Activated naive CD8-positive, alpha-beta T cell treated with anti-CD3 and anti-CD28 coated beads, Interleukin-2, amount 50 U/mL, for 24 hours (primary cell): ENCODE measurements around the gene ASB12.

Experiments used
- ATAC-seq: fragments of 150-1000 bp; cut with Tn5 transposase; one replicate; pipeline ENCODE4 v1.10.0; 2021
- DNase-seq: peaks from one replicate; pipeline ENCODE4 v3.0.0; 2021
- H3K27ac Mint-ChIP-seq: one replicate; pipeline ENCODE4 v1.8.0; 2021; ENCODE audit warnings: mild to moderate bottlenecking, mixed read lengths
- H3K27me3 Mint-ChIP-seq: one replicate; pipeline ENCODE4 v1.8.0; 2021; ENCODE audit warnings: mixed read lengths
- H3K36me3 Mint-ChIP-seq: one replicate; pipeline ENCODE4 v1.8.0; 2021; ENCODE audit warnings: low read depth, mixed read lengths
- H3K4me1 Mint-ChIP-seq: one replicate; pipeline ENCODE4 v1.8.0; 2021; ENCODE audit warnings: mixed read lengths
- H3K4me3 Mint-ChIP-seq: one replicate; pipeline ENCODE4 v1.8.0; 2021; ENCODE audit warnings: mild to moderate bottlenecking, moderate library complexity, mixed read lengths
- H3K9me3 Mint-ChIP-seq: one replicate; pipeline ENCODE4 v1.8.0; 2021; ENCODE audit warnings: mixed read lengths

The ASB12 gene

DNA sequence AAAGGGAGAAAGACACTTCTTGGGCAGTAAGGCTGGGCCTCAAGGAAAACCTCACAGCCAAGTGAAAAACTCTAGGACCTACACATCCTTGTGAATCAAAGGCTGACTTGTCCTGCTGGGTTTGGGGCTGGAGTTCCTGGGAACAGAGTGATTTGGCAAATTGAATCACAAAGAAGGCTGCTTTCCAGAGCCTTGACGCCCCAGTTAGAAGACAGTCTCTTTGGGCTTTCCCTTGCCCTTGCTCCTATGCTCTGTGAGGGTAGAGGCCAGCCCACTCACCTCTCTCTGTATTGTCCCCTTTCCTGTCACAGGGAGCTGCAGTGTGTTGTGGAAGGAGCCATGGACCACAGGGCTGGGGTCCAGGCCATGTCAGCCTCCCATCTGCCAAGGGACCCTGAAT lies 34.5 kb downstream of the ASB12 start:
- ATAC-seq (no peak), DNase-seq (no peak)
- Mint-ChIP-seq H3K4me1 (peaks cover 1% of the 10 kb centered on the region), H3K27ac (no peak overlapping the region), H3K27me3 (no peaks in the 10 kb centered on the region), H3K36me3 (peaks cover 10% of the 10 kb centered on the region), H3K9me3 (no peaks in the 10 kb centered on the region), H3K4me3 (no peak overlapping the region)

DNA sequence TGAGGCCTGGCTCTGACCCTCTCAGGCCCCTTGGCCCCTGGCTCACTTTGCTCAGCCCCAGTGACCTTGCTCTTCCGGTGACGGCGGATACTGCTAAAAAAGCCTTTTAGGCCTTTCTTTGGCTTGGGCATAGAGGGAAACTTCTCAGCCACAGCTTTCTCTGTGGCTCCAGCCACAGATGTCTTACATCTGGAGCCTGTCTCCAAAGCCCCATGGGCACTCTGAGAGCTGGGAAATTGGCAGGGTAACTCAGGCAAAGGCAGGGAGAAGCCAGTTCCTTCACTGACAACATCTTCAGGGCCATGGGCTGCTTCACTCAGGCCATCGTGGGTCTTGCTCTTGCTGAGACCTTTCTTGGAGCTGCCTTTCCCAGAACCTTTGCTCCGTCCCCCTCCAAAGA lies 37.7 kb downstream of the ASB12 start:
- H3K27me3 Mint-ChIP-seq, result no peaks in the 10 kb centered on the region
- no peaks in the 10 kb centered on the region for H3K9me3 Mint-ChIP-seq
- ATAC-seq, result no peak
- H3K36me3 Mint-ChIP-seq, result peaks cover 10% of the 10 kb centered on the region
- DNase-seq, result no peak
- no peak overlapping the region for H3K27ac Mint-ChIP-seq
- H3K4me1 Mint-ChIP-seq, result no peaks in the 10 kb centered on the region
- no peak overlapping the region for H3K4me3 Mint-ChIP-seq

DNA sequence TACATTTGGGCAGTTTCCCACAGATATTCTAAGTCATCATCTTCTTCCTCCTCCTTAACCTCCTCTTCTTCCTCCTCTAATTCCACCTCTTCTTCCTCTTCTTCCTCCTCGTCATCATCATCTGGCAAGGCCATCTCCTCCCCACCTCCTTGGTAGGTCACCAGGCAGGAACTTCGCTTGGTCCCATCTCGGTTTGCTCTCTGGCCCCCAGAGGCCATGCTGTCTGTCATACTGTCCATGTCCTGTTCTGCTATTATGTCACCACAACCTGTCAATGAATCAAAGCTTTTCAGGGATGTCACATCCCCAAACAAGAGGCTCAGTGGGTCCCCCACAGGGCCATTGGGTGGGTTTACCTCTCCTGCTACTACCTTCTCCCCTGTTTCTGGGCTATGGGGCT lies 38.4 kb downstream of the ASB12 start:
- H3K9me3 Mint-ChIP-seq, result no peaks in the 10 kb centered on the region
- no peak overlapping the region for H3K4me3 Mint-ChIP-seq
- H3K4me1 Mint-ChIP-seq, result no peaks in the 10 kb centered on the region
- peaks cover 10% of the 10 kb centered on the region for H3K36me3 Mint-ChIP-seq
- ATAC-seq (no peak), DNase-seq (no peak)
- H3K27ac Mint-ChIP-seq, result no peak overlapping the region
- H3K27me3 Mint-ChIP-seq, result no peaks in the 10 kb centered on the region

DNA sequence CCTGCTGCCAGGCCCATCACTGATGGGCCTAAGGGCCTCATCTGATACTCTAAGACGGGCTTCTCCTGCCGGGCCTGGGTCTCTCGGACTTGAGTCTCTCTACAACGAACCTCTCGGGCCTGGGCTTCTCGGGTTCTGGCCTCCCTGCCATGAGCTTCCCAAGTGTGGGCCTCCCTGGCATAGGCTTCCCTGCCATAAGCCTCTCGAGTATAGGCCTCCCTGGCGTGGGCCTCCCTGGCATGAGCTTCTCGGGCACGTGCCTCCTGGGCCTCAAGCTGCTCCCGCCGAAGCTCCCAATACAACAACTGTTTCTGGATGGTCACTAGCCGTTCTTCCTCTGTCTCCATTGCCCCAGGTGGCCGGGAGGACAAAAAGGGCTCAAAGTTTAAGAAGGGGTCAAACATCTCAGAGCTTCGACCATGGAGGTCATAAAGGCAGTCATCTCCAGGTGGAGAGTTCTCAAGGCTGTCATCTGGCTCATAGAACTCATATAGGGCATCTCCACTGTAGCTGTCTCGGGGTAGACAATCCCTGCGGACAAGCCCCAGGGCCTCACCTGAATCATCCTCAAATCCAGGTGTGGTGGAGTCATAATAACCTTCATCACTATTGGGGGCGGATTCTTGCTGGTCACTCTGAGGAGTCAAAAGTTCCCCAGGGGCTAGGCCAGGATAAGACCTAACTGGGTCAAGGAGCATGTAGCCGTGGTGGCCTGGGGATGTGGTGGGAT lies 39.0 kb downstream of the ASB12 start:
- ATAC-seq (no peak), DNase-seq (no peak)
- Mint-ChIP-seq H3K4me1 (no peaks in the 10 kb centered on the region), H3K27me3 (no peaks in the 10 kb centered on the region), H3K9me3 (no peaks in the 10 kb centered on the region), H3K27ac (no peak overlapping the region), H3K36me3 (peaks cover 10% of the 10 kb centered on the region), H3K4me3 (no peak overlapping the region)

DNA sequence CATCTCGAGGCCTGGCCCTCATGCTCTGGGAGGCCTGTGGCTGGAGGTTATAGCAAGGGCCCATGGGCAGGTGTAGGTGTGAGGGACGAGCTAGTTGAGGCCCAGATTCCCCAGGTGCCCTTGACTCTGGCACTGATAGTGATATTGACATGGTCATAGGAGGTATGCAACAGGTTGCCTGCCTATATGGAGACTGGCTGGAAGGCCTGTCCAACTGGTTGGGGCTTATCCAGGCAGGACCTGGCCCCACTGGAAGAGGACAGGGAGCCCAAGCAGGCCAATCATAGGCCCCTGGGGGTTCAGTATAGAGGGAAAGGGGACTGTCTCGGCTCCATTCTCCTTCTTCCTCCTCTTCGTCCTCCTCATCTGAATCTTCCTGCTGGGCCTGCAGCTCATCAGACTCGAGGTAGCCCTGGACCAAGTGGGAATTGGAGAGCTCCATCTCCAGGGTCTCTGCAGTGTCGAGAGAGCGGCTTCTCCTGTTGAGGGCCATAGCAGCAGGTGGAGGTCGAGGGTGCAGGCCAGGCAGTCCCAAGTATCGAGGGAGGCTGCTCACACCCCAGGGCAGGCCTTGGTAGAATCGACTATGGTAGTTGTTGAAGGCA lies 40.2 kb downstream of the ASB12 start:
- no peak for ATAC-seq

DNA sequence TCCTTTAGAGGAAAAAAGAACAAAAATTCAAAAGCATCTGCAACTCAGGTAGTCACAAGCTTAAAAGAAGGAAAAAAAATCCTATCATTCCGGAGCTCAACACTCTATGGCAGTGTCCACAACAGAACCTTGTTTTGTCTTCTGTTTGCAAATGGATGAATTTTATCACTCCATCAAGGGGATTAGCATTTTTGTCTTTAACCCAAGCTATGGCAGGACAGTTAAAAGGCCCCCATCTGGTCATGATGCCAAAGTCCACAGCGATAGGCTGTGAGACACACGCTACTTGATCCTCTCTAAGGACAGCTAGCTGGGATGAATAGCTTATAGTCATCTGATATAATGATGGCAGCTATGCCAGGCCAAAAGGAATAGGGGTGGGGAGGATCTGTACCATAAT lies 41.5 kb downstream of the ASB12 start:
- Mint-ChIP-seq H3K27ac (no peak overlapping the region), H3K4me1 (no peaks in the 10 kb centered on the region), H3K9me3 (no peaks in the 10 kb centered on the region), H3K27me3 (no peaks in the 10 kb centered on the region), H3K4me3 (no peak overlapping the region), H3K36me3 (peaks cover 10% of the 10 kb centered on the region)
- no peak for ATAC-seq
- no peak for DNase-seq

More for the DNA sequence above, 40.2 kb downstream of the ASB12 start:
- no peak overlapping the region for H3K27ac Mint-ChIP-seq
- H3K4me3 Mint-ChIP-seq, result no peak overlapping the region
- H3K9me3 Mint-ChIP-seq, result no peaks in the 10 kb centered on the region
- no peaks in the 10 kb centered on the region for H3K4me1 Mint-ChIP-seq
- peaks cover 10% of the 10 kb centered on the region for H3K36me3 Mint-ChIP-seq
- DNase-seq, result no peak
- H3K27me3 Mint-ChIP-seq, result no peaks in the 10 kb centered on the region

DNA sequence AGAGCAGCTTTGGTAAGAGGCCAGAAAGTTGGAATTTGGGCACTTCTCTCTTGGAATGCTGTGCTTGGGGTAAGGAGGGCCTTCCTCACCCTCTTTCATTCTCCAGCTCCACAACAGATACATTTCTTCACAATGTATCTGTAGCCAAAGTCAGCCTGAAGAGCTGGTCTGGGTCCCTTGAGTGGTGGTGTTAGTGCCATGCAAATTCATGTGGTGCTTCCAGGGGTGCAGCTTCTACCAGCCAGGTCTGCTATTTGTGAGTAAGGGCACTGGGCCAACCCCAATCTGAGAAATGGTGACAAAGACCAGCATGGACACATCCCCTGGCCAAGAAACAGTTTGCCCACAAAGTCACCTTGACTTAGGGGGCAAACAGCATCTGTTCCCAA lies 42.7 kb downstream of the ASB12 start:
- no peak for DNase-seq
- H3K27me3 Mint-ChIP-seq, result no peaks in the 10 kb centered on the region
- H3K27ac Mint-ChIP-seq, result no peak overlapping the region
- no peak for ATAC-seq
- no peaks in the 10 kb centered on the region for H3K4me1 Mint-ChIP-seq
- no peak overlapping the region for H3K4me3 Mint-ChIP-seq
- peaks cover 7% of the 10 kb centered on the region for H3K36me3 Mint-ChIP-seq
- H3K9me3 Mint-ChIP-seq, result no peaks in the 10 kb centered on the region

DNA sequence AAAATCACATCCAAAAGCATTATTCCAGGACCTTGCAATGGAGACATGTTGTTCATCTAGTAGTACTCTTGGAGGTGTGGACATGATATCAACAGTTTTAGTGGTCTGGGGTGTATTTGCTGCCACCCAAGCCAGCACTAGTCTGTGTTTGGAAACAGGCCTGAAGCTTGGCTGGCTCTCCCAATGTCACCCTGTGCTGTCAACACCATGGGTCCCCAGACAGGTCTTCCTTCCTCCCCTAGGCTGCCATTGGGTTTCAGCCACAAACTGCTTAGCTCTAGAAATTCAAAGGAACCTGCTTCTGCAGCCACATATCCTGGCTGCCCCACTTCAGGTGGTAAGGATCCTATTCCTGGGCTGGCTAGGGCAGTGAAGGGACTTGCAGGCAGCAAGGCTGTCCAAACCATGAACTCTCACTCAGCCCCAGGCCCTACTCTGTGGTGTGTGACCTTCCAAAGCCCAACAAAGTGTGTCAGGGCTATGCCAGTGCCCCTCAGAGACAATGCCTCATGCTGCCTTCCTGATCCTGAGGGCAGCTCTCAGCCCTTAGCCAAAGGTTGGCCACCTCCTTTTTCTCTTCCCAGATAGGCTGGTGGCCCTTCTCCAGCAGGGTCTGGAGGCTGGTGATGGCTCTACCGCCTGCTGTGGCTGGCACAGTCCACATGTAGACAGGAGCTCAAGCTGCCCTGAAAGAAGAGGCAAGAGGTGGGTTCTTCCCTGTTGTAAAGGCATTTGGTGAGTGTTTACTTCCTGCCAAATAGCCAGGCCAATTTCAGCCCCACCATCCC lies 43.2 kb downstream of the ASB12 start:
- DNase-seq, result no peak
- Mint-ChIP-seq H3K9me3 (no peaks in the 10 kb centered on the region), H3K27me3 (no peaks in the 10 kb centered on the region), H3K4me1 (no peaks in the 10 kb centered on the region), H3K4me3 (no peak overlapping the region), H3K36me3 (peaks cover 7% of the 10 kb centered on the region), H3K27ac (no peak overlapping the region)
- no peak for ATAC-seq

DNA sequence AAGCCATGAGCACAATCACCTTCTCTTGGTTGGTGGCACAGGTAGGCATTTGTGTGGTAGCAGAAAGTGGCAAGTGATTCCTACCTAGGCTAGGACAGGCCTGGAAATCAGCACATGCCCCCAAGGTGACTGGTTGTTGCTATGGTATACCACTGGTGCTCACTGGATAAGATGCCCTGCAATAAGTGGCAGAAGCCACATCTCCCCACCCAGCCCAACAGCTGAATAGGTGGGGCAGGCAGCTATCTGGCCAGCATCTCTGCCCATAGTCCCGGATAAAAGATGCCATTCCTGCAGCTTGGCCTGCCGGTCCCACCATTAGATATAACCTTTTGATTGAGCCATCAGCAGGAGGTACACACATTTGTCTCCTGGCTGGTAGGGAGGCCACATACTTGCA lies 46.0 kb downstream of the ASB12 start:
- H3K9me3 Mint-ChIP-seq, result no peaks in the 10 kb centered on the region
- ATAC-seq, result no peak
- H3K27me3 Mint-ChIP-seq, result no peaks in the 10 kb centered on the region
- no peaks in the 10 kb centered on the region for H3K4me1 Mint-ChIP-seq
- no peak for DNase-seq
- no peak overlapping the region for H3K27ac Mint-ChIP-seq
- no peaks in the 10 kb centered on the region for H3K36me3 Mint-ChIP-seq
- no peak overlapping the region for H3K4me3 Mint-ChIP-seq

DNA sequence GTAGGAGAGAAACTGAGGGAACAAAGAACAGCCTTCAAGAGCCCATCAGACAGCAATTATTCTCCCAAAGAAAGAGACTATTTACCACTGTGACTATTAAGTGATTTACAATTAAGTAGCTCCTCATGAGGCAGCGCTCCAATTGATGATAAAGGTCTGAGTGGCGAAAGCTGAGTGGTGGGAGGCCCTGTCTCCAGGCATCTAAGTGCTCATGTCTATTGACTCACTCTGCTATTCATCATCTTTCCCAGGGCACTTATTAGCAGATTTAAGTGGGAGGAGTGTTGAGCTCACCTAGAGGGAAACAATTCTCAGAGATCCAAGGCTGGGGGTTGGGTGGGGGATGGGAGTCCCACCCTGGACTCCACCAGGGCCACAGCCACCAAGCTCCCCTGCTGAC lies 48.2 kb downstream of the ASB12 start:
- Mint-ChIP-seq H3K27me3 (no peaks in the 10 kb centered on the region), H3K4me3 (no peak overlapping the region), H3K27ac (no peak overlapping the region), H3K36me3 (no peaks in the 10 kb centered on the region), H3K4me1 (no peaks in the 10 kb centered on the region), H3K9me3 (no peaks in the 10 kb centered on the region)
- DNase-seq, result no peak
- no peak for ATAC-seq

DNA sequence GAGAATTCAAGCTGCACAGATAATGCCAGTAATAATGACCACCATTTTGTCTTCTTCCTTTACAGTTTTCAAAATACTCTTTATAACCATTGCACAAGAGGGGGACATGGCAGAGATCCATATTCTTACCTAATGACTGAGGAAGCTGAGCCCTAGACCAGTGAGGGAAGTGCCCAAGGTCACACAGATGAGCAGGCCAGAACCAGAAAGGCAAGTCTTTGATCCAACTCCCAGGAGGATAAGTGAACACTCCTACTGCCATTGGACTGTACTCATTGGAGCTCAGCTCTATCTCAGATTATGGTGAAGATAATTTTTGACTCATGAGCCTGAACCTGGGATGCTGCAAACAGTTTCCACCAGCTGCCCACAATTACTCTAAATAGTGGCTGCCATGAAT lies 53.5 kb downstream of the ASB12 start:
- no peak overlapping the region for H3K4me3 Mint-ChIP-seq
- H3K27me3 Mint-ChIP-seq, result no peaks in the 10 kb centered on the region
- H3K36me3 Mint-ChIP-seq, result no peaks in the 10 kb centered on the region
- no peaks in the 10 kb centered on the region for H3K9me3 Mint-ChIP-seq
- H3K27ac Mint-ChIP-seq, result no peak overlapping the region
- no peak for DNase-seq
- no peaks in the 10 kb centered on the region for H3K4me1 Mint-ChIP-seq
- no peak for ATAC-seq
